ENCODE results near the gene MEF2C. TPM values are rescaled to one million over a fixed set of nuclear protein-coding genes. Genes with fewer than 3 reads are reported as not detected.
"Not testable (repeated sequence)": the region's sequence is repeated elsewhere in the genome, so short reads cannot be mapped to it uniquely, and the experiment has no call there.

Gene MEF2C
- total and polyA plus RNA-seq, 4 experiments from 2014 or later: 0.12 to 1.0 (median 0.28) TPM

DNA sequence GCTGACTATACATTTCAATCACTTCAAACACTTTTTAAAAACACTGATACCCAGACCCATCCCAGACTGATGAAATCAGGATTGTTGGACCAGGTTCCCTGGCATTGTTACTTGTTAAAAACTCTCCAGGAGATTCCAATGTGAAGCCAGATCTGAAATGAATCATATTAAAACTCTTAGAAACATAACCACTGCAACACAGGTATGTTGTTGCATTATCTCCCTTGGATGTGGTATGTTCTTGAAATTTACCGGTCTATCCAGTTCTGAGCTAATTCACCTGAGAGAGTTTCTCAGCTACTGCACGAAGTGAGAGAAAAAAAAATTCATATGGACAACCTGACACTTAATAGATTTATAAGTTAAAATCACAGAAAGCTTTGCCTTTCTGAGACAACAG, 21.8 kb downstream of the MEF2C start:
- DNase-seq: no peak
- no peaks in the 10 kb centered on the region for H3K4me1 ChIP-seq (ENCODE audit: insufficient read depth, low read length)
- no peaks in the 10 kb centered on the region for H3K27me3 ChIP-seq (ENCODE audit: insufficient read depth, low read length)
- no peaks in the 10 kb centered on the region for H3K9me3 ChIP-seq (ENCODE audit: control insufficient read depth in 1 of 2, low read length in 2 of 2)
- H3K4me1 Mint-ChIP-seq: no peaks in the 10 kb centered on the region
- H3K27ac ChIP-seq (ENCODE audit: low read depth, low read length): no peak overlapping the region
- no peak overlapping the region for H3K4me3 Mint-ChIP-seq
- peaks cover 0 to 2% (median 0%) of the 10 kb centered on the region in 8 donors for H3K9me3 Mint-ChIP-seq
- no peaks in the 10 kb centered on the region for H3K27me3 Mint-ChIP-seq
- ChIA-PET POLR2A (ENCODE audit: partially characterized antibody) (no interaction called here), CTCF (ENCODE audit: partially characterized antibody) (no interaction called here)
- H3K36me3 ChIP-seq (ENCODE audit: insufficient read depth, low read length): no peaks in the 10 kb centered on the region
- H3K4me3 ChIP-seq (ENCODE audit: low read length in 2 of 2): no peak overlapping the region
- H3K27ac Mint-ChIP-seq: no peak overlapping the region
- H3K36me3 Mint-ChIP-seq: no peaks in the 10 kb centered on the region
- intact Hi-C loops (cut with micrococcal nuclease): no loop called here

DNA sequence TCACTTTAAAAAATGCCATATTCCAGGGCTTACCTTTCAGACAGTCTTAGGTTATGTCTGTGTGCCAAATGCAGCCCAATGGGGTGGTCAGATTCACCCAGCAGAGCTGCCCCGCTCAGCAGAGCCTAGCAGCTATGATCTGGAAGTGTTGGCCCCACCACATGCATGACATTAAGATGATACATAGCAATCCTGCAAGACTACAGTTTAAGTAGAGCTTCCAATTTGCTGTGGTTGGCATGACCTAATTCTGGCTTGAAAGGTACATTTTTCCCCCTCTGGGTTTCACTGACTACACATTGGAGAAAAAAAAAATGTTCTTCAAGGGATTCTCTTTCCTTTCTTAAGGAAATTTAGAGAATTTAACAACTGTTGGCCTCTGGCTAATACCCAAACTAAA, 22.5 kb downstream of the MEF2C start:
- Mint-ChIP-seq H3K4me1 (no peaks in the 10 kb centered on the region), H3K27ac (no peak overlapping the region), H3K36me3 (no peaks in the 10 kb centered on the region), H3K4me3 (no peak overlapping the region), H3K9me3 (peaks cover 0 to 5% (median under 1%) of the 10 kb centered on the region in 8 donors), H3K27me3 (no peaks in the 10 kb centered on the region)
- H3K9me3 ChIP-seq (ENCODE audit: control insufficient read depth in 1 of 2, low read length in 2 of 2): no peaks in the 10 kb centered on the region
- no peak for DNase-seq
- no peak overlapping the region for H3K27ac ChIP-seq (ENCODE audit: low read depth, low read length)
- no peaks in the 10 kb centered on the region for H3K36me3 ChIP-seq (ENCODE audit: insufficient read depth, low read length)
- POLR2A ChIA-PET (ENCODE audit: partially characterized antibody): no interaction called here
- no peaks in the 10 kb centered on the region for H3K4me1 ChIP-seq (ENCODE audit: insufficient read depth, low read length)
- intact Hi-C loops (cut with micrococcal nuclease): no loop called here
- CTCF ChIA-PET (ENCODE audit: partially characterized antibody): no interaction called here
- H3K4me3 ChIP-seq (ENCODE audit: low read length in 2 of 2): no peak overlapping the region
- H3K27me3 ChIP-seq (ENCODE audit: insufficient read depth, low read length): no peaks in the 10 kb centered on the region

DNA sequence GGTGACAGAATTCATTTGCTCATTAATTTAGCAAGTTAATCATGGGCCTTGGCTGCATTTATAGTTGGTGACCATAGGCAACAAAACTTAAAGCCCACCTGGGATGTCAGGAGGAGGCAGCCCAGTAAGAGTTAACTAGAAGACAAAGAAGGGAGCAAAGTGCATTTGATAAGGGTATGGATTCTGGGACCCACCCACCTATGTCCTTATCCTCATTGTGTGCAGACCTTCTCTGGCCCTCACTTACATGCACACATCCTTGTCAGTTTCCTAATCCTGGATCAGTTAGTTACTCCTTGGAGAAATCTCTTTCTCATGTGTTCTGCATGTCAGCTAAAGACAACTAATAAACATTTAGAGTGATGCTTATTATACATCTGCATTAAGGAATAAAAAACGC, 24.6 kb downstream of the MEF2C start:
- H3K4me1 Mint-ChIP-seq: no peaks in the 10 kb centered on the region
- no peaks in the 10 kb centered on the region for H3K36me3 ChIP-seq (ENCODE audit: insufficient read depth, low read length)
- POLR2A ChIA-PET (ENCODE audit: partially characterized antibody): no interaction called here

DNA sequence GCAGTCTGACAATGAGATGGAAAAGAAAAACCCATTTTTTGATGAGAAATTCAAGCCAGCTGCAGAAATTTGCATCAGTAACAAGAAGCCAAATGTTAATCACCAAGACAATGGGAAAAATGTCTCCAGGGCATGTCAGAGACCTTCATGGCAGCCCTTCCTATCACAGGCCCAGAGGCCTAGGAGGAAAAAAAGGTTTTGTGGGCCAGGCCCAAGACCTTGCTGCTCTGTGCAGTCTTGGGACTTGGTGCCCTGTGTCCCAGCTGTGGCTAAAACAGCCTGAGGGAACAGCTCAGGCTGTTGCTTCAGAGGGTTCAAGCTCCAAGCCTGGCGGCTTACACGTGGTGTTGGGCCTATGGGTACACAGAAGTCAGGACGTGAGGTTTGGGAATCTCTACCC, 26.6 kb downstream of the MEF2C start:
- H3K27me3 ChIP-seq (ENCODE audit: insufficient read depth, low read length); intact Hi-C loops (cut with micrococcal nuclease); H3K27ac Mint-ChIP-seq; H3K9me3 ChIP-seq (ENCODE audit: control insufficient read depth in 1 of 2, low read length in 2 of 2); H3K9me3 Mint-ChIP-seq; DNase-seq; H3K4me1 Mint-ChIP-seq; H3K4me3 ChIP-seq (ENCODE audit: low read length in 2 of 2); H3K36me3 ChIP-seq (ENCODE audit: insufficient read depth, low read length); H3K36me3 Mint-ChIP-seq; H3K4me1 ChIP-seq (ENCODE audit: insufficient read depth, low read length); H3K27me3 Mint-ChIP-seq; H3K27ac ChIP-seq (ENCODE audit: low read depth, low read length); H3K4me3 Mint-ChIP-seq; CTCF ChIA-PET (ENCODE audit: partially characterized antibody); POLR2A ChIA-PET (ENCODE audit: partially characterized antibody): not testable (repeated sequence)

More for the DNA sequence above, 24.6 kb downstream of the MEF2C start:
- Histone ChIP-seq H3K9me3 (ENCODE audit: control insufficient read depth in 1 of 2, low read length in 2 of 2) (no peaks in the 10 kb centered on the region), H3K4me1 (ENCODE audit: insufficient read depth, low read length) (no peaks in the 10 kb centered on the region), H3K27ac (ENCODE audit: low read depth, low read length) (no peak overlapping the region), H3K4me3 (ENCODE audit: low read length in 2 of 2) (no peak overlapping the region), H3K27me3 (ENCODE audit: insufficient read depth, low read length) (no peaks in the 10 kb centered on the region)
- intact Hi-C loops (cut with micrococcal nuclease): no loop called here
- Mint-ChIP-seq H3K36me3 (no peaks in the 10 kb centered on the region), H3K27ac (no peak overlapping the region), H3K9me3 (peaks cover 0 to 6% (median under 1%) of the 10 kb centered on the region in 8 donors), H3K4me3 (no peak overlapping the region), H3K27me3 (no peaks in the 10 kb centered on the region)
- no peak for DNase-seq
- CTCF ChIA-PET (ENCODE audit: partially characterized antibody): no interaction called here

DNA sequence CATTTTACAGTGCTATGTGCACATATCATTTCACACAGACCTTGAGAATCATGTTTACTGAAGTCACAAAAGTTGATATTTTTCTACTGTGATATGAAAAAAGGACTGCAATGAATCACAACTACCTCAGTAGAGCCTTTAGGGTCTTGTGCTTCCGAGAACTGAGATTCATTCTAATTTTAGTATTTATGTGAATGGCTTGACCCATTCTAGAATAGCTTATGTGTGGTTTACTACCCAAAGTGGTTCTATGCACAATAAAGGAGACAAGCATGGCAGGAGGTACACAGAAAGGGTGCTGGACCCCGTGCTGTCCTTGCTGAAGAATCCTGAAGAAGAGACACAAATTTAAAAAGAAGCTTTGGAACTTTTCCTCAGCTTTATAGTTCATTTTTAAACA, 28.2 kb downstream of the MEF2C start:
- CTCF ChIA-PET (ENCODE audit: partially characterized antibody): no interaction called here
- no peaks in the 10 kb centered on the region for H3K4me1 Mint-ChIP-seq

DNA sequence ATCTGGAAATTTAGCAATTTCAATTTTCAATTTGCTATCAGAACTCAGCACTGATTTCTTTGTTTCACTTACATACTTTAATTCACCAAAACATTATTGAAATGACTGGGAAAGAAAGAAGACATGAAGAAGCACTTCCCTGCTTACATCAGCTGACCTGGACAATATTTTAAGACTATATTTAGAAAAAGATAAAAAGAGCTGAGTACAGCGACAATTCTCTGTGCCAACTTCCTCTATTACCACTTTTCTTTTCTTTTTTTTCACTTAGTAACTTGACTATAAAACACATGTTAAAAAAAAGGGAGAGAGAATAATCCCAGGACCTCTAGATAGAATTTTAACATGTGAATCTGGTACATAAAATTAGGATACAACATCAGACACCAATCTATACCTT, 35.6 kb downstream of the MEF2C start:
- H3K36me3 Mint-ChIP-seq: no peaks in the 10 kb centered on the region
- Histone ChIP-seq H3K4me3 (ENCODE audit: low read length in 2 of 2) (no peak overlapping the region), H3K27ac (ENCODE audit: low read depth, low read length) (no peak overlapping the region), H3K4me1 (ENCODE audit: insufficient read depth, low read length) (no peaks in the 10 kb centered on the region), H3K9me3 (ENCODE audit: control insufficient read depth in 1 of 2, low read length in 2 of 2) (no peaks in the 10 kb centered on the region), H3K36me3 (ENCODE audit: insufficient read depth, low read length) (no peaks in the 10 kb centered on the region), H3K27me3 (ENCODE audit: insufficient read depth, low read length) (no peaks in the 10 kb centered on the region)
- no peaks in the 10 kb centered on the region for H3K4me1 Mint-ChIP-seq
- intact Hi-C loops (cut with micrococcal nuclease): no loop called here
- CTCF ChIA-PET (ENCODE audit: partially characterized antibody): no interaction called here
- POLR2A ChIA-PET (ENCODE audit: partially characterized antibody): no interaction called here
- no peak overlapping the region for H3K4me3 Mint-ChIP-seq
- peaks cover 0 to 2% (median 0%) of the 10 kb centered on the region in 8 donors for H3K9me3 Mint-ChIP-seq
- H3K27ac Mint-ChIP-seq: no peak overlapping the region
- no peak for DNase-seq
- H3K27me3 Mint-ChIP-seq: peaks cover 1% of the 10 kb centered on the region in 2 donors

More for the DNA sequence above, 28.2 kb downstream of the MEF2C start:
- H3K36me3 ChIP-seq (ENCODE audit: insufficient read depth, low read length): no peaks in the 10 kb centered on the region
- H3K9me3 ChIP-seq (ENCODE audit: control insufficient read depth in 1 of 2, low read length in 2 of 2): no peaks in the 10 kb centered on the region
- peaks cover 0 to 6% (median under 1%) of the 10 kb centered on the region in 8 donors for H3K9me3 Mint-ChIP-seq
- H3K27ac ChIP-seq (ENCODE audit: low read depth, low read length): no peak overlapping the region
- H3K27me3 ChIP-seq (ENCODE audit: insufficient read depth, low read length): no peaks in the 10 kb centered on the region
- no peaks in the 10 kb centered on the region for H3K36me3 Mint-ChIP-seq
- peaks cover 0 to 1% of the 10 kb centered on the region in 2 donors for H3K27me3 Mint-ChIP-seq
- intact Hi-C loops (cut with micrococcal nuclease): no loop called here
- H3K4me1 ChIP-seq (ENCODE audit: insufficient read depth, low read length): no peaks in the 10 kb centered on the region
- no peak overlapping the region for H3K4me3 ChIP-seq (ENCODE audit: low read length in 2 of 2)
- no peak overlapping the region for H3K27ac Mint-ChIP-seq
- no peak for DNase-seq
- no peak overlapping the region for H3K4me3 Mint-ChIP-seq
- POLR2A ChIA-PET (ENCODE audit: partially characterized antibody): no interaction called here

DNA sequence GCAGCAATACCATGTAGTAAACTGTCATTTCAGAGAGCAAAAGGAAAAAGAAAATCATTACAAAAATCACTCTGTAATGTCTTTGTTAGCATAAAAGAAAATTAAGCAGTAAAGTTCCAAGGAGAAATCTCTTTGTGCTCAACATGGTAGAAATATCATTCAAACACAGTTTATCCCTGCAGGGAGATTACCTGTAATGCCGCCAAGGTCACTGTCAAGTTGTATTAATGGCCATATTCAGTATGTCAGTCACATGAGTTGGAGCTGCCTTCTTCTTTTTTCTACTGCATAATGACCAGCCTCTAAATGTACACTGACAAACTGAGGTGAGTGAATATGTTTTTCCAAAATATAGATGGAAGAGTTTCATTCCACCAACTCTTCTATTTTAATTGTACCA, 36.5 kb downstream of the MEF2C start:
- no peaks in the 10 kb centered on the region for H3K4me1 ChIP-seq (ENCODE audit: insufficient read depth, low read length)
- H3K4me1 Mint-ChIP-seq: no peaks in the 10 kb centered on the region
- CTCF ChIA-PET (ENCODE audit: partially characterized antibody): no interaction called here

DNA sequence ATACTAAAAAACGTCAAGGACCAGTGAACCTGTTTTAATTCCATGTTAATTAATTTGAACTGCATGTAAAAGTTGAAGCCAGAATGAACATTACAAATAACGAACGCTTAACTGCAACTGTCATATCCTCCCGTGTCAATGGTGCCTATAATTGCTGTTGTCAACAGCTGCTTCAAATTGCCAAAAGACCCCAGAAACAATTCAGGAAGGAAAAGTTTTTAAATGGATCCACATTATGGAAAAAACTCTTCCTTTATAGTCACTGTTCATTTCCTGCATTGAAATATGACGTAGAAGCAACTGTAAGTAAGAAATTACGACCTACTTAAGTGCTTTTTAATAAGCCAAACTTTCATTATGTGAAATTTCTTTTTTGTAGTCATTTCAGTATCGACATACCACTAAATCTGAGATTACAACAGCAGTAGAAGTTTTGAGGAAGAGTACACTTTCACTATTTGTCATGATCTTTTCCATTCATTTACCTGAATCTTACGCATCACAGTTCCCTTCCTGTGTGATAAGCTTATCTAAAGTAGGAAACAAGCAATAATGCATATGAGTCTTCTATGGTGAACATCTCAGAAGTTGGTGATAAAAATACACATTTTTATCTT, 37.8 kb downstream of the MEF2C start:
- no peaks in the 10 kb centered on the region for H3K9me3 Mint-ChIP-seq
- H3K4me3 Mint-ChIP-seq: no peak overlapping the region
- no peaks in the 10 kb centered on the region for H3K36me3 Mint-ChIP-seq
- peaks cover 0 to 1% of the 10 kb centered on the region in 2 donors for H3K27me3 Mint-ChIP-seq
- no peak overlapping the region for H3K4me3 ChIP-seq (ENCODE audit: low read length in 2 of 2)
- POLR2A ChIA-PET (ENCODE audit: partially characterized antibody): no interaction called here
- no peaks in the 10 kb centered on the region for H3K36me3 ChIP-seq (ENCODE audit: insufficient read depth, low read length)
- H3K27ac ChIP-seq (ENCODE audit: low read depth, low read length): no peak overlapping the region
- intact Hi-C loops (cut with micrococcal nuclease): no loop called here
- DNase-seq: no peak
- CTCF ChIA-PET (ENCODE audit: partially characterized antibody): no interaction called here
- H3K4me1 ChIP-seq (ENCODE audit: insufficient read depth, low read length): no peaks in the 10 kb centered on the region
- no peaks in the 10 kb centered on the region for H3K27me3 ChIP-seq (ENCODE audit: insufficient read depth, low read length)
- no peaks in the 10 kb centered on the region for H3K9me3 ChIP-seq (ENCODE audit: control insufficient read depth in 1 of 2, low read length in 2 of 2)
- no peaks in the 10 kb centered on the region for H3K4me1 Mint-ChIP-seq
- H3K27ac Mint-ChIP-seq: no peak overlapping the region

More for the DNA sequence above, 36.5 kb downstream of the MEF2C start:
- H3K27ac ChIP-seq (ENCODE audit: low read depth, low read length): no peak overlapping the region
- intact Hi-C loops (cut with micrococcal nuclease): no loop called here
- DNase-seq: no peak
- no peaks in the 10 kb centered on the region for H3K9me3 ChIP-seq (ENCODE audit: control insufficient read depth in 1 of 2, low read length in 2 of 2)
- POLR2A ChIA-PET (ENCODE audit: partially characterized antibody): no interaction called here
- H3K4me3 ChIP-seq (ENCODE audit: low read length in 2 of 2): no peak overlapping the region
- H3K27ac Mint-ChIP-seq: no peak overlapping the region
- no peaks in the 10 kb centered on the region for H3K36me3 ChIP-seq (ENCODE audit: insufficient read depth, low read length)
- no peak overlapping the region for H3K4me3 Mint-ChIP-seq
- H3K9me3 Mint-ChIP-seq: peaks cover 0 to 2% (median 0%) of the 10 kb centered on the region in 8 donors
- H3K27me3 ChIP-seq (ENCODE audit: insufficient read depth, low read length): no peaks in the 10 kb centered on the region
- no peaks in the 10 kb centered on the region for H3K36me3 Mint-ChIP-seq
- peaks cover 1% of the 10 kb centered on the region in 2 donors for H3K27me3 Mint-ChIP-seq
